Activated naive CD8-positive, alpha-beta T cell treated with anti-CD3 and anti-CD28 coated beads, Interleukin-2, amount 10 ng/mL, durations not matched to agents 7 days and 5 days (primary cell): Measurements from ENCODE around the gene IQCC. TPM values are rescaled to one million over a fixed set of nuclear protein-coding genes. Genes with fewer than 3 reads are reported as not detected.

Experiments used
- ATAC-seq: fragments of 150-1000 bp; cut with Tn5 transposase; one replicate; pipeline ENCODE4 v1.10.0; 2021; ENCODE audit warnings: low read depth, moderate library complexity
- POLR2A ChIA-PET: fragments of 350-600 bp; sonication (Branson Sonifier 250); formaldehyde crosslinking; loops from one replicate; lab custom pipeline; 2021; ENCODE audit warnings: antibody characterized with exemption; lab: Charles Lee
- DNase-seq: peaks from one replicate; pipeline ENCODE4 v3.0.0; 2021
- H3K27ac Mint-ChIP-seq: one replicate; pipeline ENCODE4 v1.8.0; 2022; ENCODE audit warnings: mild to moderate bottlenecking, mixed read lengths
- H3K27me3 Mint-ChIP-seq: one replicate; pipeline ENCODE4 v1.8.0; 2022; ENCODE audit warnings: mild to moderate bottlenecking, moderate library complexity, mixed read lengths
- H3K36me3 Mint-ChIP-seq: one replicate; pipeline ENCODE4 v1.8.0; 2021; ENCODE audit warnings: mild to moderate bottlenecking, mixed read lengths
- H3K4me1 Mint-ChIP-seq: one replicate; pipeline ENCODE4 v1.8.0; 2021; ENCODE audit warnings: mixed read lengths
- H3K4me3 Mint-ChIP-seq: one replicate; pipeline ENCODE4 v1.8.0; 2022; ENCODE audit warnings: mild to moderate bottlenecking, moderate library complexity, mixed read lengths
- H3K9me3 Mint-ChIP-seq: one replicate; pipeline ENCODE4 v1.8.0; 2021; ENCODE audit warnings: mixed read lengths
- total RNA-seq, 2 experiments: library from RNA; stranded (reverse); gene quantifications; one replicate each; pipeline ENCODE4 v1.2.3, GENCODE V29; 2021

IQCC gene
- total RNA-seq, 2 experiments from 2014 or later, result 4.9 to 6.0 TPM

- Mint-ChIP-seq H3K4me1 (peaks cover 67% of the 10 kb centered on the region), H3K4me3 (no peak overlapping the region)
These were observed 7.0 kb upstream of the IQCC start for GRCh38 chr1:32198237-32199042.

DNA sequence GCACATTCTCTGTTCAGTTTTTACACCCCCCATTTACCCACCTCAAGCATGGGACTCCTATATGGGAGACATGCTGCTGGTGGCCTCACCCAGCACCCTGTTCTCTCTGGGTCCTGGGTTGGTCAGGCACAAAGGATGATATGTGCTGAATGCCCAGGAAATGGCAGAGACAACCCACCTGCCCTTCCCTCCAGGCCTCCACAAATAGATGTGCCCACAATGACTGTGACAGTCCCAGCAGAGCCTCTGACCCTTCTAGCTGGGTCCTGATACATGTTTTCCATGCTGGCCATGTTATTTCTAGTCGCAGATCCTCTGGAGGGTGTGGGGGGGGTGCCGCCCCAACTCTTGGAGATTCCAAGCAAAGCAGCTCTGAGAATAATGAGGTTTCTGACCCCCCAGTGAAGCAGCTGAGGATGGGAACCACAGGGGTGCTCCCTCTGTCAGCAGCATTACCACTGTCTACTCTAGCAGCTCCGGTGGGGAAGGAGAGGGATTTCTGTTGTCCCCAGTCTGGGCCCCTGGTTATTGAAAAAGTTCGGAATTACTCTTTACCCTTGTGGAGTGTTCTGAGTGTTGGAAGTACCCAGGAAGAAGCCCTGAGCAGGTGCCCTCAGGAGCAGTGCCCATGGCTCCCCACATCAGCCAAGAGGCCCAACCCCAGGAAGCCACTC lies 6.3 kb upstream of the IQCC start:
- Mint-ChIP-seq H3K27ac (peak overlapping the region; percentile 16), H3K27me3 (peaks cover 2% of the 10 kb centered on the region), H3K4me3 (peak overlapping the region; percentile 10), H3K9me3 (no peaks in the 10 kb centered on the region), H3K36me3 (peaks cover 43% of the 10 kb centered on the region), H3K4me1 (peaks cover 63% of the 10 kb centered on the region)
- DNase-seq (no peak), ATAC-seq (no peak)
- POLR2A ChIA-PET, result interaction anchor here (0.8 to 1.6 kb wide), 2 partner anchors 9 to 17 kb away, joined by 3 to 6 read pairs; partner anchors contain the start of gene DCDC2B

More at GRCh38 chr1:32198237-32199042, 7.0 kb upstream of the IQCC start:
- POLR2A ChIA-PET, result interaction anchor here (0.8 kb wide), 2 partner anchors 10 to 196 kb away, joined by 3 read pairs; partner anchors contain the start of genes BSDC1 and DCDC2B
- ATAC-seq, result no peak
- H3K9me3 Mint-ChIP-seq, result no peaks in the 10 kb centered on the region
- peaks cover 2% of the 10 kb centered on the region for H3K27me3 Mint-ChIP-seq
- no peak overlapping the region for H3K27ac Mint-ChIP-seq
- DNase-seq, result no peak
- H3K36me3 Mint-ChIP-seq, result peaks cover 43% of the 10 kb centered on the region

DNA sequence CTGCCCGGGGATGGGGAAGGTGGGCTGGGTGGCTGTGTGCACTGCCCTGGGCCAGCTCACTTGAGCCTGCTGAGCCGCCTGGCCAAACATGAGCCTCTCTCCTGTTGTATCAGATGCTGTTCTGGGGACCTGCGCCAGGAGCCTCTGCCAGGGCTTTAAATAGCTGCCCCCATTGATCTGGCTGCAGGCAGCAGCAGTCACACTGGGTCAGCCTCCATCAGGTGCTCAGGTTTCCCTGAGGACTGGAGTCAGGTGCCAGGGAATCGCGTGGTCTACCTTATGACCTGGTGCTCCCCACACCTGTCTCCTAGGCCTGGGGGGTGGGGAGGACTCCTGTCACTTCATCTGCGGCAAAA lies 5.8 kb upstream of the IQCC start:
- H3K4me3 Mint-ChIP-seq, result peak overlapping the region; percentile 84
- peaks cover 62% of the 10 kb centered on the region for H3K4me1 Mint-ChIP-seq
- DNase-seq (no peak), ATAC-seq (no peak)
- H3K36me3 Mint-ChIP-seq, result peaks cover 40% of the 10 kb centered on the region
- no peaks in the 10 kb centered on the region for H3K9me3 Mint-ChIP-seq
- POLR2A ChIA-PET, result interaction anchor here (0.9 to 3.1 kb wide), 8 partner anchors 10 to 127 kb away, joined by 3 to 37 read pairs (median 7); partner anchors contain the start of genes KPNA6, TMEM39B and TXLNA
- peak overlapping the region; percentile 91 for H3K27ac Mint-ChIP-seq
- H3K27me3 Mint-ChIP-seq, result peaks cover 2% of the 10 kb centered on the region

DNA sequence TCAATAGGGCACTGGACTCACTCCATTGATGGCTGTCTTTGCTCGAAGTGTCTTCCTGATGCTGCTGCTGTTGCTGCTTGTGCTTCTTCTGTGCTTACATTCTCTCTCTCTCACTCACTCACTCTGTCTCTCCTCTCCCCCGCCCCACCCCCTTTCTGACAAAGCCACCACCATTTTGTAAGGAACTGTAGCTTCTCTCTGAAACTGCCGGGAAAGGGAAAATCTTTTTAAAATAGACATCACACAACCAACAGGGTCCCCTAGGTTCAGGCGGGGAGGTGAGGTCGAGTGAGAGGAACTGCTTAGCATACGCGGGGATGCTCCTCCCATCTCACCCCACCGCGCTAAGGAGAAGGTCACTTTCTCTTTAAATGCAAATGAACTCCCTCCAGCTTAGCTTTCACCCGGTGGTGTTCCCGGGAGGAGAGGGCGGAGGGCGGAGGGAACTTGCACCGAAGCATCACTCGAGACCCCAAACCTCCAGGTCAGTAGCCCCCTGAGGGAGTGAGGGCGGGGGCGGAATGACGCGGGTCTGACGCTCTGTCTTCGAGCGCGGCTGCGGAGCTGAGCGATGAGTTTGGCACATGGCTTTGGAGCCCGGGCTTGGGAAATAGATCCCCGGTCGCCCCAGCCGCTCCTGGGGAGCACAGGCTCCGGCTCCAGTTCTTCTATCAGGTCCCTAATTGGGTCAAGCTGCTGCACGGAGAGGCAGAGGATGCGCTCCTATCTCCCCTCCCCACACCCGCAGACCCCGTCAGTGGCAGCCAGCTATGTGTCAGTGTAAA lies 5.1 kb upstream of the IQCC start, which contains the start of gene CCDC28B:
Gene CCDC28B, plus strand, starts transcription at position 370 of the 785 bp plus-strand sequence. CDS start 1,341 bp downstream, outside the sequence.
- Mint-ChIP-seq H3K36me3 (peaks cover 41% of the 10 kb centered on the region), H3K27me3 (peaks cover 2% of the 10 kb centered on the region), H3K27ac (peak within 1 kb of the TSS; percentile 91), H3K9me3 (no peaks in the 10 kb centered on the region), H3K4me3 (peak within 1 kb of the TSS; percentile 84), H3K4me1 (peaks cover 56% of the 10 kb centered on the region)
- DNase-seq (peak; percentile 72), ATAC-seq (peak; percentile 55)
- POLR2A ChIA-PET, result interaction anchor here (0.6 to 3.1 kb wide), 15 partner anchors 8 to 404 kb away, joined by 3 to 37 read pairs (median 6); partner anchors contain the start of genes BSDC1, KPNA6, LCK and MARCKSL1

- ATAC-seq, result peak; percentile 61
- DNase-seq, result peak; percentile 88
- no peaks in the 10 kb centered on the region for H3K9me3 Mint-ChIP-seq
- H3K36me3 Mint-ChIP-seq, result peaks cover 36% of the 10 kb centered on the region
- peak overlapping the region; percentile 91 for H3K27ac Mint-ChIP-seq
- H3K4me3 Mint-ChIP-seq, result peak overlapping the region; percentile 84
- H3K4me1 Mint-ChIP-seq, result peaks cover 54% of the 10 kb centered on the region
- POLR2A ChIA-PET, result interaction anchor here (0.6 to 3.1 kb wide), 20 partner anchors 9 to 557 kb away, joined by 3 to 37 read pairs (median 5); partner anchors contain the start of genes BSDC1, KPNA6, LCK and MARCKSL1
- H3K27me3 Mint-ChIP-seq, result peaks cover 2% of the 10 kb centered on the region
These were observed 4.2 kb upstream of the IQCC start for GRCh38 chr1:32201011-32201855.

DNA sequence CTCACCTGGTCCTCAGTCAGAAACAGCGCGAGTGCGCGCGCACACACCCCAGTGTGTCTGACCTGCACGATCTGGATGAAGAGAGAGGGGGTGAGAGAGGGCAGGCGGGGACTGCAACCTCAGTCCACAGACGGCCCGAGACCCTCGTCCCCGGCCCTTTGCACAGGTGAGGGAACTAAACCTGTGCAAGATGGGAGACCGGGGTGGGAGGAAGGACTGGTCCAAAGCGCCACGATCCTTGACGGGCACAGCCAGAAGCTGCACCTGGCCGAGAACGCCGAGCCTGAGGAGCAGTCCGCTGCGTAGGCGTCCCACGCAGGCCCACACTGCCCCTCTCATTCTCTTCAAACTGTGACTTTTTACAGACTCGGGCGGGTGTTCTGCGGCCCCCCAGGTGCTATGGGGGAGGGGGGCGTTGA lies 519 bp upstream of the IQCC start:
- no peak overlapping the region for H3K27ac Mint-ChIP-seq
- H3K4me1 Mint-ChIP-seq, result peaks cover 35% of the 10 kb centered on the region
- H3K9me3 Mint-ChIP-seq, result no peaks in the 10 kb centered on the region
- DNase-seq, result no peak
- peaks cover 25% of the 10 kb centered on the region for H3K36me3 Mint-ChIP-seq
- POLR2A ChIA-PET, result interaction anchor here (0.6 to 2.6 kb wide), 10 partner anchors 10 to 132 kb away, joined by 3 to 15 read pairs (median 6); partner anchors contain the start of genes EIF3I, FAM167B, MARCKSL1 and TMEM234
- H3K27me3 Mint-ChIP-seq, result no peaks in the 10 kb centered on the region
- no peak for ATAC-seq
- H3K4me3 Mint-ChIP-seq, result peak overlapping the region; percentile 90

- H3K27ac Mint-ChIP-seq, result no peak overlapping the region
- POLR2A ChIA-PET, result interaction anchor here (1.6 kb wide), 1 partner anchor 9 kb away, joined by 3 read pairs; no protein-coding TSS in a partner anchor
- no peaks in the 10 kb centered on the region for H3K9me3 Mint-ChIP-seq
These were observed 3.0 kb downstream of the IQCC start for GRCh38 chr1:32208469-32208868.

DNA sequence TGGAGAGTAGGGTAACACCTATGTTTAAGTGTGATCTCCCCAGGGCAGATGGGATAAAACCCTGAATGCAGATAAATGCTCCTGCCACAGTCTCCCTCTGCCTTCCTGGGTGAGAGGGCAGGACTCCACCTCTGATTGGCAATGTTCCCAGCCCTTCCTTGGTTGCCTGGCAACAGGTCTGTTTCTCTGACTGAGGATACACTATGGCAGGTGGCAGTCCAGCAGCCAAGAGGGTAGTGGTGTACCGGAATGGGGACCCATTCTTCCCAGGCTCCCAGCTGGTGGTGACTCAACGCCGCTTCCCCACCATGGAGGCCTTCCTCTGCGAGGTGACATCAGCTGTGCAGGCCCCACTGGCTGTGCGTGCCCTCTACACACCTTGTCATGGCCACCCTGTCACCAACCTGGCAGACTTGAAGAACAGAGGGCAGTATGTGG lies 3.4 kb downstream of the IQCC start, which contains the start of gene DCDC2B:
Gene DCDC2B, plus strand, starts transcription at position 199 of the 438 bp plus-strand sequence. Its CDS starts 5 bp downstream, at position 204.
- Mint-ChIP-seq H3K27ac (no peak within 1 kb of the TSS), H3K9me3 (no peaks in the 10 kb centered on the region), H3K4me3 (no peak within 1 kb of the TSS), H3K27me3 (no peaks in the 10 kb centered on the region), H3K36me3 (peaks cover 14% of the 10 kb centered on the region), H3K4me1 (peaks cover 15% of the 10 kb centered on the region)
- ATAC-seq (no peak), DNase-seq (no peak)
- POLR2A ChIA-PET, result interaction anchor here (1.6 to 2.2 kb wide), 2 partner anchors 8 to 10 kb away, joined by 3 to 8 read pairs; partner anchors contain the start of gene CCDC28B

More at GRCh38 chr1:32208469-32208868, 3.0 kb downstream of the IQCC start:
- DNase-seq, result no peak
- Mint-ChIP-seq H3K4me1 (peaks cover 16% of the 10 kb centered on the region), H3K36me3 (peaks cover 16% of the 10 kb centered on the region), H3K4me3 (no peak overlapping the region), H3K27me3 (no peaks in the 10 kb centered on the region)
- ATAC-seq, result no peak

- POLR2A ChIA-PET, result interaction anchor here (0.5 to 3.0 kb wide), 14 partner anchors 10 to 1206 kb away, joined by 3 to 16 read pairs (median 4); partner anchors contain the start of genes CCDC28B, IQCC, LCK and MARCKSL1
- H3K36me3 Mint-ChIP-seq, result no peaks in the 10 kb centered on the region
- H3K9me3 Mint-ChIP-seq, result no peaks in the 10 kb centered on the region
- H3K27ac Mint-ChIP-seq, result peak overlapping the region; percentile 60
- DNase-seq (peak; percentile 53), ATAC-seq (peak; percentile 86)
- H3K4me3 Mint-ChIP-seq, result no peak overlapping the region
- H3K4me1 Mint-ChIP-seq, result peaks cover 11% of the 10 kb centered on the region
- H3K27me3 Mint-ChIP-seq, result no peaks in the 10 kb centered on the region
These were observed 10.4 kb downstream of the IQCC start for GRCh38 chr1:32215629-32216480.

GRCh38 chr1:32216566-32216965 lies 11.1 kb downstream of the IQCC start:
- H3K27me3 Mint-ChIP-seq, result no peaks in the 10 kb centered on the region
- POLR2A ChIA-PET, result interaction anchor here (1.1 to 3.0 kb wide), 12 partner anchors 11 to 119 kb away, joined by 3 to 16 read pairs (median 5); partner anchors contain the start of genes CCDC28B, IQCC, LCK and MARCKSL1

DNA sequence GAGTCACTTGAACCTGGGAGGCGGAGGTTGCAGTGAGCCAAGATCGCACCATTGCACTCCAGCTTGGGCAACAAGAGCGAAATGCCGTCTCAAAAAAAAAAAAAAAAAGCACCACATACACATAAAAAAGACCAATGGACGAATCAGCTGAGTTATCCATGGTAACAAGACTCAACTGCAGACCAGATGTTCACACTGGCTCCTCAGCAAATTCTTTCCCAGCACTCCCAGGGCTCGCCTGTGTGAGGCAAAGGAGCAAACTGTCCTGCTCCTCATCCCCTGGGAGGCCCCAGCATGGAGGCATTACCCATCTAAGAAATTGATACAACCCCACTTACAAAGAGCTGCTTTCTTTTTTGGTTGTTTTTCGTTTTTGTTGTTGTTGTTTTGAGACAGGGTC lies 13.6 kb downstream of the IQCC start:
- Mint-ChIP-seq H3K4me1 (peaks cover 24% of the 10 kb centered on the region), H3K27ac (no peak overlapping the region), H3K9me3 (no peaks in the 10 kb centered on the region), H3K27me3 (no peaks in the 10 kb centered on the region), H3K4me3 (no peak overlapping the region), H3K36me3 (peaks cover 2% of the 10 kb centered on the region)
- ATAC-seq, result no peak
- POLR2A ChIA-PET, result no interaction called here
- no peak for DNase-seq

More at GRCh38 chr1:32216566-32216965, 11.1 kb downstream of the IQCC start:
- ATAC-seq (no peak), DNase-seq (no peak)
- H3K9me3 Mint-ChIP-seq, result no peaks in the 10 kb centered on the region
- peak overlapping the region; percentile 59 for H3K27ac Mint-ChIP-seq
- H3K4me1 Mint-ChIP-seq, result peaks cover 16% of the 10 kb centered on the region
- H3K36me3 Mint-ChIP-seq, result no peaks in the 10 kb centered on the region
- no peak overlapping the region for H3K4me3 Mint-ChIP-seq
